Keratinocyte (primary cell): Measurements from ENCODE around the gene GPR21. TPM values are rescaled to one million over a fixed set of nuclear protein-coding genes. Genes with fewer than 3 reads are reported as not detected.
A peak's percentile ranks its signal among the peaks of the same experiment; 100 is the strongest.

Experiments
- DNase-seq: peaks from one replicate; pipeline ENCODE4 v3.0.0-alpha.2; 2011; ENCODE audit warnings: low read depth, missing footprints, low spot score
- FAIRE-seq: peaks from 2 replicates; lab custom pipeline; 2011; peaks lifted over from hg19 to GRCh38; lab: Jason Lieb, UNC
- H2AFZ ChIP-seq: 2 replicates; pipeline ENCODE4 v1.6.0; 2012; ENCODE audit warnings: low read length, control low read depth, inconsistent platforms; ENCODE audit not compliant: control insufficient read depth
- H3K27ac ChIP-seq: 2 replicates; pipeline ENCODE4 v1.5.1; 2011; ENCODE audit warnings: low read length; ENCODE audit not compliant: control insufficient read depth, insufficient read depth
- H3K27me3 ChIP-seq: 3 replicates; pipeline ENCODE4 v1.6.0; 2011; ENCODE audit warnings: low read length; ENCODE audit not compliant: control insufficient read depth, insufficient read depth; ENCODE audit errors: extremely low read depth
- H3K36me3 ChIP-seq, 2 experiments: 2 replicates in 1 of 2; 3 replicates in 1 of 2; pipeline ENCODE4 v1.5.1; 2011; ENCODE audit warnings: low read length in 2 of 2, mild to moderate bottlenecking in 1 of 2; ENCODE audit not compliant: control insufficient read depth in 2 of 2, insufficient read depth in 2 of 2; ENCODE audit errors: extremely low read depth in 1 of 2
- H3K4me1 ChIP-seq: 3 replicates; pipeline ENCODE4 v1.5.1; 2011; ENCODE audit warnings: low read length; ENCODE audit not compliant: control insufficient read depth, insufficient read depth; ENCODE audit errors: extremely low read depth
- H3K4me2 ChIP-seq: 3 replicates; pipeline ENCODE4 v1.6.0; 2011; ENCODE audit warnings: low read depth, low read length; ENCODE audit not compliant: control insufficient read depth, insufficient read depth; ENCODE audit errors: extremely low read depth
- H3K4me3 ChIP-seq, 3 experiments: fragments of 200-600 bp in 1 of 3; sonication (generic) in 1 of 3; 2 replicates in 2 of 3; 3 replicates in 1 of 3; pipeline ENCODE4 v1.5.1; 2011 to 2016; ENCODE audit warnings: low read length in 3 of 3, mild to moderate bottlenecking in 3 of 3, control low read depth in 2 of 3, inconsistent platforms in 1 of 3, low read depth in 1 of 3, mixed read lengths in 1 of 3, mixed run types in 1 of 3, moderate library complexity in 1 of 3; ENCODE audit not compliant: control insufficient read depth in 2 of 3, insufficient read depth in 2 of 3; ENCODE audit errors: extremely low read depth in 1 of 3
- H3K79me2 ChIP-seq: 2 replicates; pipeline ENCODE4 v1.6.0; 2012; ENCODE audit warnings: low read length; ENCODE audit not compliant: control insufficient read depth, insufficient read depth
- H3K9ac ChIP-seq: 3 replicates; pipeline ENCODE4 v1.6.0; 2011; ENCODE audit warnings: low read length; ENCODE audit not compliant: control insufficient read depth, insufficient read depth; ENCODE audit errors: extremely low read depth
- H3K9me1 ChIP-seq: 3 replicates; pipeline ENCODE4 v1.6.0; 2011; ENCODE audit warnings: low read length; ENCODE audit not compliant: control insufficient read depth, insufficient read depth; ENCODE audit errors: extremely low read depth
- H3K9me3 ChIP-seq: 2 replicates; pipeline ENCODE4 v1.5.1; 2012; ENCODE audit warnings: low read depth, low read length; ENCODE audit not compliant: control insufficient read depth
- H4K20me1 ChIP-seq: 3 replicates; pipeline ENCODE4 v1.6.0; 2011; ENCODE audit warnings: low read length; ENCODE audit not compliant: control insufficient read depth, insufficient read depth; ENCODE audit errors: extremely low read depth
- CTCF ChIP-seq, 3 experiments: IDR thresholded peaks in 1 of 3; conservative IDR thresholded peaks in 1 of 3; optimal IDR thresholded peaks in 1 of 3; 2 replicates in 2 of 3; 3 replicates in 1 of 3; pipeline versions ENCODE3 to v1.5.1; 2011; ENCODE audit warnings: low read length in 3 of 3, mild to moderate bottlenecking in 3 of 3, moderate library complexity in 2 of 3, control low read depth in 1 of 3, inconsistent platforms in 1 of 3; ENCODE audit not compliant: insufficient read depth in 2 of 3; ENCODE audit errors: extremely low read depth in 1 of 3
- EZH2 ChIP-seq: IDR thresholded peaks from one replicate; pipeline ENCODE4 v1.6.1; 2012; ENCODE audit warnings: inconsistent platforms, mild to moderate bottlenecking, low read length, moderate library complexity
- dilution Hi-C: fragments of 300-500 bp; cut with MboI; formaldehyde crosslinking; loops from one replicate; pipeline ENCODE4 v1.7.0; 2020; ENCODE audit warnings: low sequenced_read_pairs; ENCODE audit not compliant: extremely low pct_ligation_motif_present
- polyA plus RNA-seq, 5 experiments: library from polyadenylated mRNA; depleted of rRNA in 3 of 5; stranded (reverse) in 3 of 5; stranded (forward) in 1 of 5; unstranded in 1 of 5; fragments of >200 nt; gene quantifications; 1 replicate in 1 of 5; 2 replicates in 3 of 5; 3 replicates in 1 of 5; pipeline versions ENCODE4 v1.2.1 to v1.2.3, GENCODE V29; 2011 to 2012; ENCODE audit warnings: missing spikeins in 2 of 5, low read depth in 1 of 5, low replicate concordance in 1 of 5

GPR21 gene
- polyA plus RNA-seq, 1 donor (not counting 4 experiments of a cell fraction or from before 2014, with no cell fraction given): 0.25 TPM

GRCh38 chr9:123081824-123082223 lies 48.4 kb downstream of the GPR21 start:
- dilution Hi-C loops: no loop called here
- no peak overlapping the region for H2AFZ ChIP-seq
- no peaks in the 10 kb centered on the region for H3K4me1 ChIP-seq
- no peak overlapping the region for H3K9ac ChIP-seq
- H3K27ac ChIP-seq: no peak overlapping the region
- H3K36me3 ChIP-seq: peaks cover 11 to 21% of the 10 kb centered on the region in 2 experiments
- DNase-seq: no peak
- no peaks in the 10 kb centered on the region for H3K27me3 ChIP-seq
- H4K20me1 ChIP-seq: no peaks in the 10 kb centered on the region
- no peaks in the 10 kb centered on the region for H3K9me3 ChIP-seq
- no peak for FAIRE-seq
- H3K79me2 ChIP-seq: no peaks in the 10 kb centered on the region
- no peak for TF ChIP-seq EZH2
- peak; percentile 14 to 43 (median 30) for TF ChIP-seq CTCF (optimal IDR thresholded peaks at IDR 0.05 in 1 of 3, IDR thresholded peaks at IDR 0.05 in 1 of 3, conservative IDR thresholded peaks at IDR 0.05 in 1 of 3; ENCODE audit: extremely low read depth in 1 of 3, insufficient read depth in 2 of 3, low read length in 3 of 3)
- H3K4me3 ChIP-seq: no peak overlapping the region
- no peaks in the 10 kb centered on the region for H3K9me1 ChIP-seq
- H3K4me2 ChIP-seq: no peak overlapping the region

DNA sequence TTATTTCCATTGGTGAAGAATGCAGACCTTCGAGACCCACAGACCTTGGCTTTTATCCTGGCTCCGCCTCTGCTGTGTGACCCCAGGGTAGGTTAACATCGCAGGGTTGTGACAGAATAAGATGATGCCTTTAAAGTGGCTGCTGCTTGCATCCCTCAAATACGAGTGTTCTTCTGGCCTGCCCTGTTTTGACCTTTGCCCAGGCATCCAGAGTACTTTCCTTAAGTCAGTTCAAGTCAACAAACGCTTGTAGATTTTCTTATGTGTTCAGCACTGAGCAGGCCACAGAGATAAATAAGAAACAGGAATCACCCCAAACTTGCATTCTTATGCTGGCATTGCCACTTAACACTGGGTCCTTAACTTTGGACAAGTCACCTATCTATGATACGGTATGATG lies 50.2 kb downstream of the GPR21 start:
- dilution Hi-C loops: no loop called here
- no peak for FAIRE-seq
- H3K27me3 ChIP-seq: no peaks in the 10 kb centered on the region

More for the DNA sequence above, 50.2 kb downstream of the GPR21 start:
- Histone ChIP-seq H3K9ac (no peak overlapping the region), H4K20me1 (no peaks in the 10 kb centered on the region), H3K9me1 (no peaks in the 10 kb centered on the region), H3K36me3 (peaks cover 12 to 21% of the 10 kb centered on the region in 2 experiments), H3K9me3 (no peaks in the 10 kb centered on the region), H3K4me1 (no peaks in the 10 kb centered on the region), H3K79me2 (no peaks in the 10 kb centered on the region), H3K4me2 (no peak overlapping the region), H3K27ac (no peak overlapping the region), H3K4me3 (no peak overlapping the region), H2AFZ (no peak overlapping the region)
- DNase-seq: no peak
- TF ChIP-seq EZH2 (no peak), CTCF (optimal IDR thresholded peaks at IDR 0.05 in 1 of 3, IDR thresholded peaks at IDR 0.05 in 1 of 3, conservative IDR thresholded peaks at IDR 0.05 in 1 of 3; ENCODE audit: extremely low read depth in 1 of 3, insufficient read depth in 2 of 3, low read length in 3 of 3) (no peak)
